ENCODE data around the gene COLEC12. TPM values are rescaled to one million over a fixed set of nuclear protein-coding genes. Genes with fewer than 3 reads are reported as not detected.

The COLEC12 gene
- total and polyA plus RNA-seq, 5 donors from 2014 or later: not detected

- peaks cover 10% of the 10 kb centered on the region for H3K27me3 Mint-ChIP-seq
- ATAC-seq (ENCODE audit: low read depth in 2 of 2) (no peak), DNase-seq (no peak)
- H3K27ac Mint-ChIP-seq: no peak overlapping the region
- no peak overlapping the region for H3K4me3 ChIP-seq (ENCODE audit: low read depth, low read length)
- H3K9me3 ChIP-seq (ENCODE audit: control insufficient read depth in 2 of 2, low read length in 2 of 2): no peaks in the 10 kb centered on the region
- H3K4me1 Mint-ChIP-seq: peaks cover 0 to 4% (median 0%) of the 10 kb centered on the region in 4 donors
- H3K9me3 Mint-ChIP-seq: peaks cover 0 to 2% (median 0%) of the 10 kb centered on the region in 7 donors
- H3K27ac ChIP-seq (ENCODE audit: insufficient read depth, low read length, poor library complexity, severe bottlenecking): no peak overlapping the region
- H3K36me3 Mint-ChIP-seq: no peaks in the 10 kb centered on the region
- H3K4me3 Mint-ChIP-seq: no peak overlapping the region
- H3K4me1 ChIP-seq (ENCODE audit: control insufficient read depth, insufficient read depth, low read length, poor library complexity, severe bottlenecking): no peaks in the 10 kb centered on the region
- no peaks in the 10 kb centered on the region for H3K36me3 ChIP-seq (ENCODE audit: control insufficient read depth, insufficient read depth, low read length)
- H3K27me3 ChIP-seq (ENCODE audit: control insufficient read depth, insufficient read depth, low read length): peaks cover 2% of the 10 kb centered on the region
These were observed 213.8 kb downstream of the COLEC12 start for GRCh38 chr18:286515-287310.

- Mint-ChIP-seq H3K36me3 (no peaks in the 10 kb centered on the region), H3K9me3 (peaks cover 0 to 3% (median 0%) of the 10 kb centered on the region in 7 donors), H3K4me3 (no peak overlapping the region), H3K27ac (no peak overlapping the region), H3K4me1 (peaks cover 0 to 4% (median 0%) of the 10 kb centered on the region in 4 donors), H3K27me3 (peaks cover 5% of the 10 kb centered on the region)
- Histone ChIP-seq H3K27ac (ENCODE audit: insufficient read depth, low read length, poor library complexity, severe bottlenecking) (no peak overlapping the region), H3K36me3 (ENCODE audit: control insufficient read depth, insufficient read depth, low read length) (no peaks in the 10 kb centered on the region), H3K27me3 (ENCODE audit: control insufficient read depth, insufficient read depth, low read length) (peaks cover 2% of the 10 kb centered on the region), H3K9me3 (ENCODE audit: control insufficient read depth in 2 of 2, low read length in 2 of 2) (no peaks in the 10 kb centered on the region), H3K4me3 (ENCODE audit: low read depth, low read length) (no peak overlapping the region), H3K4me1 (ENCODE audit: control insufficient read depth, insufficient read depth, low read length, poor library complexity, severe bottlenecking) (no peaks in the 10 kb centered on the region)
- no peak for ATAC-seq (ENCODE audit: low read depth in 2 of 2)
- DNase-seq: no peak
These were observed 214.7 kb downstream of the COLEC12 start for GRCh38 chr18:285817-286216.

GRCh38 chr18:275486-275885 is 225.0 kb downstream of the COLEC12 start:
- peaks cover 11% of the 10 kb centered on the region for H3K27me3 Mint-ChIP-seq
- no peaks in the 10 kb centered on the region for H3K9me3 ChIP-seq (ENCODE audit: control insufficient read depth in 2 of 2, low read length in 2 of 2)
- H3K9me3 Mint-ChIP-seq: peaks cover 0 to 8% (median 0%) of the 10 kb centered on the region in 7 donors
- no peaks in the 10 kb centered on the region for H3K36me3 Mint-ChIP-seq
- ATAC-seq (ENCODE audit: low read depth in 2 of 2): no peak
- no peaks in the 10 kb centered on the region for H3K4me1 Mint-ChIP-seq
- H3K27ac ChIP-seq (ENCODE audit: insufficient read depth, low read length, poor library complexity, severe bottlenecking): no peak overlapping the region
- no peak overlapping the region for H3K4me3 ChIP-seq (ENCODE audit: low read depth, low read length)
- no peaks in the 10 kb centered on the region for H3K36me3 ChIP-seq (ENCODE audit: control insufficient read depth, insufficient read depth, low read length)
- no peaks in the 10 kb centered on the region for H3K27me3 ChIP-seq (ENCODE audit: control insufficient read depth, insufficient read depth, low read length)
- H3K4me1 ChIP-seq (ENCODE audit: control insufficient read depth, insufficient read depth, low read length, poor library complexity, severe bottlenecking): no peaks in the 10 kb centered on the region
- no peak overlapping the region for H3K4me3 Mint-ChIP-seq
- no peak overlapping the region for H3K27ac Mint-ChIP-seq
- DNase-seq: no peak

GRCh38 chr18:274313-274712 is 226.2 kb downstream of the COLEC12 start:
- Histone ChIP-seq H3K9me3 (ENCODE audit: control insufficient read depth in 2 of 2, low read length in 2 of 2) (no peaks in the 10 kb centered on the region), H3K27ac (ENCODE audit: insufficient read depth, low read length, poor library complexity, severe bottlenecking) (no peak overlapping the region), H3K4me3 (ENCODE audit: low read depth, low read length) (no peak overlapping the region), H3K27me3 (ENCODE audit: control insufficient read depth, insufficient read depth, low read length) (no peaks in the 10 kb centered on the region), H3K36me3 (ENCODE audit: control insufficient read depth, insufficient read depth, low read length) (no peaks in the 10 kb centered on the region), H3K4me1 (ENCODE audit: control insufficient read depth, insufficient read depth, low read length, poor library complexity, severe bottlenecking) (peaks cover 2% of the 10 kb centered on the region)
- Mint-ChIP-seq H3K36me3 (no peaks in the 10 kb centered on the region), H3K4me1 (peaks cover 0 to 7% (median 3%) of the 10 kb centered on the region in 4 donors), H3K9me3 (peaks cover 0 to 8% (median 0%) of the 10 kb centered on the region in 7 donors), H3K27me3 (peaks cover 7% of the 10 kb centered on the region), H3K4me3 (no peak overlapping the region), H3K27ac (no peak overlapping the region)
- no peak for DNase-seq
- no peak for ATAC-seq (ENCODE audit: low read depth in 2 of 2)

GRCh38 chr18:273525-273924 is 227.0 kb downstream of the COLEC12 start:
- no peaks in the 10 kb centered on the region for H3K36me3 ChIP-seq (ENCODE audit: control insufficient read depth, insufficient read depth, low read length)
- H3K4me3 ChIP-seq (ENCODE audit: low read depth, low read length): no peak overlapping the region
- H3K9me3 ChIP-seq (ENCODE audit: control insufficient read depth in 2 of 2, low read length in 2 of 2): no peaks in the 10 kb centered on the region
- Mint-ChIP-seq H3K27ac (peak overlapping the region in 1 of 3 donors; percentile 20), H3K9me3 (peaks cover 0 to 5% (median 0%) of the 10 kb centered on the region in 7 donors), H3K4me1 (peaks cover 0 to 14% (median 5%) of the 10 kb centered on the region in 4 donors), H3K36me3 (no peaks in the 10 kb centered on the region), H3K4me3 (no peak overlapping the region), H3K27me3 (no peaks in the 10 kb centered on the region)
- H3K4me1 ChIP-seq (ENCODE audit: control insufficient read depth, insufficient read depth, low read length, poor library complexity, severe bottlenecking): peaks cover 9% of the 10 kb centered on the region
- ATAC-seq (ENCODE audit: low read depth in 2 of 2): no peak
- no peak for DNase-seq
- no peaks in the 10 kb centered on the region for H3K27me3 ChIP-seq (ENCODE audit: control insufficient read depth, insufficient read depth, low read length)
- H3K27ac ChIP-seq (ENCODE audit: insufficient read depth, low read length, poor library complexity, severe bottlenecking): no peak overlapping the region

GRCh38 chr18:272650-273049 is 227.9 kb downstream of the COLEC12 start:
- DNase-seq: no peak
- Histone ChIP-seq H3K9me3 (ENCODE audit: control insufficient read depth in 2 of 2, low read length in 2 of 2) (no peaks in the 10 kb centered on the region), H3K36me3 (ENCODE audit: control insufficient read depth, insufficient read depth, low read length) (no peaks in the 10 kb centered on the region), H3K27me3 (ENCODE audit: control insufficient read depth, insufficient read depth, low read length) (no peaks in the 10 kb centered on the region), H3K27ac (ENCODE audit: insufficient read depth, low read length, poor library complexity, severe bottlenecking) (no peak overlapping the region), H3K4me1 (ENCODE audit: control insufficient read depth, insufficient read depth, low read length, poor library complexity, severe bottlenecking) (peaks cover 11% of the 10 kb centered on the region), H3K4me3 (ENCODE audit: low read depth, low read length) (no peak overlapping the region)
- H3K9me3 Mint-ChIP-seq: peaks cover 0 to 3% (median 0%) of the 10 kb centered on the region in 7 donors
- H3K4me3 Mint-ChIP-seq: no peak overlapping the region
- H3K27ac Mint-ChIP-seq: no peak overlapping the region
- peaks cover 0 to 22% (median 10%) of the 10 kb centered on the region in 4 donors for H3K4me1 Mint-ChIP-seq
- ATAC-seq (ENCODE audit: low read depth in 2 of 2): no peak
- H3K27me3 Mint-ChIP-seq: peaks cover 4% of the 10 kb centered on the region
- H3K36me3 Mint-ChIP-seq: no peaks in the 10 kb centered on the region

GRCh38 chr18:269480-270095 is 230.9 kb downstream of the COLEC12 start:
- Mint-ChIP-seq H3K36me3 (peaks cover 6% of the 10 kb centered on the region), H3K27me3 (peaks cover 4% of the 10 kb centered on the region), H3K4me3 (peak overlapping the region; percentile 84 to 100 (median 98)), H3K9me3 (no peaks in the 10 kb centered on the region), H3K4me1 (peaks cover 4 to 45% (median 25%) of the 10 kb centered on the region in 4 donors), H3K27ac (peak overlapping the region in 2 of 3 donors; percentile 18 to 100)
- no peak for DNase-seq
- Histone ChIP-seq H3K9me3 (ENCODE audit: control insufficient read depth in 2 of 2, low read length in 2 of 2) (no peaks in the 10 kb centered on the region), H3K27ac (ENCODE audit: insufficient read depth, low read length, poor library complexity, severe bottlenecking) (no peak overlapping the region), H3K27me3 (ENCODE audit: control insufficient read depth, insufficient read depth, low read length) (no peaks in the 10 kb centered on the region), H3K4me1 (ENCODE audit: control insufficient read depth, insufficient read depth, low read length, poor library complexity, severe bottlenecking) (peaks cover 20% of the 10 kb centered on the region), H3K36me3 (ENCODE audit: control insufficient read depth, insufficient read depth, low read length) (peaks cover 6% of the 10 kb centered on the region), H3K4me3 (ENCODE audit: low read depth, low read length) (peak overlapping the region; percentile 10)
- ATAC-seq (ENCODE audit: low read depth in 2 of 2): no peak

Measured in CD4-positive, CD25-positive, alpha-beta regulatory T cell (primary cell).